Osteocyte (in vitro differentiated cells): ENCODE measurements around the gene ACVR1B. TPM values are rescaled to one million over a fixed set of nuclear protein-coding genes. Genes with fewer than 3 reads are reported as not detected.

Source experiments
- DNase-seq: peaks from one replicate; pipeline ENCODE4 v3.0.0; 2021; ENCODE audit warnings: mixed read lengths; ENCODE audit not compliant: unreplicated experiment; ENCODE audit errors: extremely low spot score
- H3K27ac Mint-ChIP-seq: one replicate; pipeline ENCODE4 v1.8.0; 2021; ENCODE audit warnings: mild to moderate bottlenecking, mixed read lengths; ENCODE audit not compliant: unreplicated experiment
- H3K27me3 Mint-ChIP-seq: one replicate; pipeline ENCODE4 v1.8.0; 2021; ENCODE audit warnings: mixed read lengths; ENCODE audit not compliant: unreplicated experiment
- H3K36me3 Mint-ChIP-seq: one replicate; pipeline ENCODE4 v1.8.0; 2021; ENCODE audit warnings: mixed read lengths; ENCODE audit not compliant: unreplicated experiment
- H3K4me1 Mint-ChIP-seq: one replicate; pipeline ENCODE4 v1.8.0; 2021; ENCODE audit warnings: mixed read lengths; ENCODE audit not compliant: unreplicated experiment
- H3K4me3 Mint-ChIP-seq: one replicate; pipeline ENCODE4 v1.8.0; 2021; ENCODE audit warnings: mild to moderate bottlenecking, moderate library complexity, mixed read lengths; ENCODE audit not compliant: unreplicated experiment
- H3K9me3 Mint-ChIP-seq: one replicate; pipeline ENCODE4 v1.8.0; 2021; ENCODE audit warnings: mixed read lengths; ENCODE audit not compliant: unreplicated experiment
- CTCF ChIP-seq: fragments of 200-600 bp; sonication (generic); IDR thresholded peaks from 2 replicates; pipeline ENCODE4 v1.5.0; 2021; ENCODE audit warnings: antibody characterized with exemption, mild to moderate bottlenecking, moderate library complexity
- total RNA-seq: library from RNA; stranded (reverse); gene quantifications from 2 replicates; pipeline ENCODE4 v1.2.1, GENCODE V29; 2021

ACVR1B gene
- total RNA-seq, 1 donor from 2014 or later = 15.8 TPM

GRCh38 chr12:51925346-51926063 is 26.0 kb upstream of the ACVR1B start:
- no peak for DNase-seq
- Mint-ChIP-seq H3K27me3 (peaks cover 5% of the 10 kb centered on the region), H3K27ac (no peak overlapping the region), H3K4me3 (no peak overlapping the region), H3K36me3 (no peaks in the 10 kb centered on the region), H3K9me3 (no peaks in the 10 kb centered on the region), H3K4me1 (peaks cover 7% of the 10 kb centered on the region)
- TF ChIP-seq CTCF = no peak

DNA sequence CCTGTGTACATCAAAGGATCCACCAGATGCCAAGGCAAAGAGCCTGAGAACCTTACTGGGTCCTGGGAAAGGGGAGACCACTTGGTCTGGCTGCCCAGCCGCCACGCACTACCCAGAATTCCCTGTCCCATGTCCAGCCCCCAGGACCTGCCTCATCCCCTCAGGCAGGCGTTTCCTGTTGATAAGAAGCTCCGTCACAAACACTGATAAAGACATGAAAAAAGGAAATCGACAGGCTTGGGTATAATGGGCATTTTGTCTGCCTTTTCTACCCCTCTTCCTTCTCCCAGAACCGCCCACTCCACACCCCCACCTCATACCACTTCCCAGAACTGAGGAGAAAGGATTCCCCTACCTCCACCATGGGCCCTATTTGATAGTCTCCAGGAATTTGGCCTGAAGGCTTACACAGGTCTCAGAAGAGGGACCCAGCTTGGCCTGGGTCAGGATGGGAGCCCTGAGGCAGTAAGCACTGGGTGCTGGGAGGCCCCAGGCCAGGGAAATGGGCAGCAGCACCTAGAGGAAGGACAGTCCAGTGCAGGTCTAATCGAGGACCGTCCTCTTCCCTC is 25.4 kb upstream of the ACVR1B start:
- Mint-ChIP-seq H3K9me3 (no peaks in the 10 kb centered on the region), H3K36me3 (no peaks in the 10 kb centered on the region), H3K4me3 (no peak overlapping the region), H3K4me1 (peaks cover 7% of the 10 kb centered on the region), H3K27ac (no peak overlapping the region), H3K27me3 (peaks cover 10% of the 10 kb centered on the region)
- DNase-seq = no peak
- no peak for TF ChIP-seq CTCF

GRCh38 chr12:51926718-51927117 is 24.8 kb upstream of the ACVR1B start:
- no peaks in the 10 kb centered on the region for H3K9me3 Mint-ChIP-seq
- TF ChIP-seq CTCF = peak; percentile 27
- peaks cover 7% of the 10 kb centered on the region for H3K4me1 Mint-ChIP-seq
- no peak overlapping the region for H3K4me3 Mint-ChIP-seq
- no peak overlapping the region for H3K27ac Mint-ChIP-seq
- DNase-seq = no peak
- no peaks in the 10 kb centered on the region for H3K36me3 Mint-ChIP-seq
- peaks cover 13% of the 10 kb centered on the region for H3K27me3 Mint-ChIP-seq

DNA sequence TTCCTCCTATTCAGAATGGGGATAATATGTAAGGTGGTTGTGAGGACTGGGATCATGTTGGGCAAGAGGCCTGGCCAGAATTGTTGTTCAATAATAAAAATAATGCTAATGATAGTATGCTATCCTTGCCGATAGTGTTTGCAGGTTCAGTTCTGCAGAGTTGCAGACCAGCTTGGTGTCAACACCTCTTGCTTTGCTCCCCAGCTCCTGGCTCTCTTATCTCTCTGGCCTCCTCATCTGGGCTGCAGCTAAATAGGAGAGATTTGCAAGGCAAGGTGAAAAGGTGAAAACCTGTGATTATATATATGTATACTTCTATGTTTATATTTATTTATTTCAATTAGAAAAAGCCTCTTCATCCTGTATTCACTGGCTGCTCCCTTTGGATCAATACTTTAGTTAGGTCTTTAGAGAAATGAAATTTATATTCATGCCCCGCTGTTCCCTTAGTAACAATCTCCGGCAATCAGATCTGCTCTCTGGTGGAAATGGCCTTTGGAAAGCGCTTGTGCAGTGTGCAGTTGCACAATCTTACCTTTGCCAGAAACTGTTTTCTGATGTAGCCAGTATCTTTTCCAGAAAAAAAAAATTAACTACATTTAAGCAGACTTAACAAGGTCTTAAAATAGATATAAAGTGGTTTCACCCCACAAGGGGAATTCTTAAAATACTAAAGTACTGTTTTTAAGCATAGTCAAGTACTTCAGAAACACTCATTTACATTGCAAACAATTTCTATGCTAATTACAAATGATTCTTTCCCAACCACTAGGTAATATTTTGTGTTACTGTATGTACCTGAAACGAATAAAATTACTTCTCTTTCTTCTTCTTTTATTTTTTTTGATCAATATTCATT is 19.1 kb upstream of the ACVR1B start:
- DNase-seq = no peak
- peaks cover 30% of the 10 kb centered on the region for H3K27me3 Mint-ChIP-seq
- H3K9me3 Mint-ChIP-seq = no peaks in the 10 kb centered on the region
- H3K27ac Mint-ChIP-seq = no peak overlapping the region
- H3K4me1 Mint-ChIP-seq = no peaks in the 10 kb centered on the region
- TF ChIP-seq CTCF = no peak
- no peak overlapping the region for H3K4me3 Mint-ChIP-seq
- no peaks in the 10 kb centered on the region for H3K36me3 Mint-ChIP-seq

DNA sequence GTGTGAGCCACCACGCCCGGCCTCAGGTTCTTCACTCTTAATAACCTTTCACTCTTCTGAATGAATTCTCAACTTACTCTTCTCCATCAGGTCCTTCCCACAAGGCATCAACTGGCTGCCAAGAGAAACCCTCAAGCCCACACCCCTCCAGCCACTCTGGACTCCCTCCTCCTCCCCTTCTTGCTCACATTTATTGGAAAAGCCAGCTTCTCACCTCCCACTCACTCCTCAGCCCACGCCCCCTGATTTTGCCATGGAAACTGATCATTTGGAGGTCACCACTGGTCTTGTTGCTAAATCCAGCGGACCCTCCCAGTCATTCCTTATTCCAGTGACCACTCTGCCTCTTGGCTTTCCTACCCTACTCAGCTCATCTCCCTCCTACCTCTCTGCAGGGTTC is 17.4 kb upstream of the ACVR1B start:
- Mint-ChIP-seq H3K36me3 (no peaks in the 10 kb centered on the region), H3K27ac (no peak overlapping the region), H3K4me1 (no peaks in the 10 kb centered on the region), H3K4me3 (no peak overlapping the region), H3K27me3 (peaks cover 28% of the 10 kb centered on the region), H3K9me3 (no peaks in the 10 kb centered on the region)
- no peak for DNase-seq
- TF ChIP-seq CTCF = no peak
